WTC11 (cell line): Measurements from ENCODE around the gene CEP152.

ENCODE experiments used
- CTCF ChIP-seq: fragments of 200-600 bp; IDR thresholded peaks from 2 replicates; pipeline ENCODE4 v1.8.0; 2022; ENCODE audit warnings: antibody characterized with exemption
- KAT7 ChIP-seq: sonication (generic); formaldehyde crosslinking; IDR thresholded peaks from 2 replicates; pipeline ENCODE4 v1.8.1; 2023; ENCODE audit warnings: missing genetic modification reagents, mild to moderate bottlenecking, borderline replicate concordance
- MAX ChIP-seq: sonication (generic); formaldehyde crosslinking; IDR thresholded peaks from 2 replicates; pipeline ENCODE4 v1.8.0; 2022; ENCODE audit warnings: mild to moderate bottlenecking, missing genetic modification reagents

- TF ChIP-seq CTCF (no peak), KAT7 (CRISPR knock-in tag) (no peak), MAX (CRISPR knock-in tag) (no peak)
Observed at GRCh38 chr15:48774484-48774883, 36.4 kb downstream of the CEP152 start.
